AML-193 (cell line): ENCODE measurements around the gene FNTB.
"Not testable (repeated sequence)": the region's sequence is repeated elsewhere in the genome, so short reads cannot be mapped to it uniquely, and the experiment has no call there.

Source experiments
- DNase-seq, 2 experiments: peaks; one replicate each; lab custom pipeline; 2025; lab: John Stamatoyannopoulos, UW

Gene FNTB

DNA sequence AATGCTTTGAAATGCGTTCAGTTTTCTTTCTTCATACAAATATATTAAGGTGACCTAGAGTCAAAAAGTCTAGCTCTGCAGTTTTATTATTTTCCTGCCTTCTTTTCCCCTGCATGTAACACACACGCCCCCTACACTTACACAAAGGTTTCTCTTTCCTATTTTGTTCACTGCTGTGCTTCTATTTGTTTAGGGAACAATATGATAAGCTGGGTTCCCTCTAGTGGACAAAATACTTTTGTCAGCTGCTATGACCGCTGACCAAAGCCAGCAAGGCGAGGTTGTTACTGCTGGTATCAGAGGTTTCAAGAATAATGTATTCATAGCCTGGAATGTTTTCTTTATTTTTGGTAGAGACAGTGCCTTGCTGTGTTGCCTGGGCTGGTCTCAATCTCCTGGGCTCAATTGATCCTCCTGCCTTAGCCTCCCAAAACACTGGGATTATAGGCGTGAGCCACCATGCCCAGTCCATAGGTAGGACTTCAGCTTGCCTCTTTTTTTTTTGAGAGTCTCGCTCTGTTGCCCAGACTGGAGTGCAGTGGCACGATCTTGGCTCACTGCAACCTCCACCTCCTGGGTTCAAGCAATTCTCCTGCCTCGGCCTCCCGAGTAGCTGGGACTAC, 33.4 kb downstream of the FNTB start:
- peak; percentile 62 to 70 for DNase-seq

DNA sequence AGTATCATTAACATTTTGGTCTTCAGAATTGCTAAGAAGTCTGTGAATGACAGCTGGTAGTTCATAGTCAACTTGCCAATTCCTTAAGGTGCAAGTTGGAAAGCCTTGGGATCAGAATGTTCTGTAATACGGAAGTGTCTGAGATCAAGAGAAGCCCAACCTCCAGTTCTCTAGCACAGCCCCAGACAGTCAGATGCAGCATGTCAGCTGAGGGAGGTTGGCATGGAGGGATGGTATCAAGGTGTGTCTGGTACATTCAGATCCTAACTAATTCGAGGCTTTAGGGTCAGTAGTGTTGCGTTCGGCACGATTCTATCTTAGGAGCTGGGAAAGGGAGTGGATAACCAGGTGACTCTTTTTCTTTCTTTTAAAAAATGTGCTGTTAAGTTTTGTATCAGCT, 38.3 kb downstream of the FNTB start:
- no peak for DNase-seq

- no peak for DNase-seq
These were observed 39.1 kb downstream of the FNTB start for GRCh38 chr14:65025818-65026217.

DNA sequence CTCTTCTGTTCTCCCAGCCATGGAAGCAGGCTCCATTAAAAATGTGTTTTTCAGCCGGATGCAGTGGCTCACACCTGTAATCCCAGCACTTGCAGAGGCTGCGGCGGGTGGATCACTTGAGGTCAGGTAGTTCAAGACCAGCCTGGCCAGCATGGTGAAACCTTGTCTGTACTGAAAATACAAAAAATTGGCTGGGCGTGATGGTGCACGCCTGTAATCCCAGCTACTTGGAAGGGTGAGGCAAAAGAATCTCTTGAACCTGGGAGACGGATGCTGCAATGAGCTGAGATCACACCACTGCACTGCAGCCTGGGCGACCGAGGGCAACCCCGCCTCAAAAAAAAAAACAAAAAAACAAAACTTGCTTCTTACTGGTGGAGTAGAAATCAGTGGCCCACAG, 39.8 kb downstream of the FNTB start:
- DNase-seq: no peak

DNA sequence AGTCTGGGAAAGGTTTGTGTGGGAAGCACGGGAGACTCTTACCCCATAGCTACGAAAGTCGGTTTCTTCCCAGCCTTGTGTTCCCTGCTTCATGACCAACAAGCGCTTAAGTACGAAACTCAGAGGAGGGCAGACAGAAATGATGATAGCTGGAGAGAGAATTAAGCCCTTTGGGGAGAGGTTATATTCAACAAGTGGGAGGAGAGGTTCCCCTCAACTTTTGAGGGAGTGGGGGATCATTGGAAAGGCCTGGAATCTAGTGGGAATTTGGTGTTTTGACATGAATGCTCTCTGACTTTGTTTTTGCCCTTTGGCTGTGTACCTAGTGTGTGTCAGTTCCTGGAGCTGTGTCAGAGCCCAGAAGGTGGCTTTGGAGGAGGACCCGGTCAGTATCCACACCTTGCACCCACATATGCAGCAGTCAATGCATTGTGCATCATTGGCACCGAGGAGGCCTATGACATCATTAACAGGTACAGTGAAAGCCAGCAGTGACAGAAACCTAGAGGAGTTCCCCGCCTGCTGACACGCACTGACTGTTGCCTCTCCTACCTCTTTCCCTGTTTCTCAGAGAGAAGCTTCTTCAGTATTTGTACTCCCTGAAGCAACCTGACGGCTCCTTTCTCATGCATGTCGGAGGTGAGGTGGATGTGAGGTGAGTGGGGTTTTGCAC, 40.6 kb downstream of the FNTB start:
- DNase-seq: no peak

DNA sequence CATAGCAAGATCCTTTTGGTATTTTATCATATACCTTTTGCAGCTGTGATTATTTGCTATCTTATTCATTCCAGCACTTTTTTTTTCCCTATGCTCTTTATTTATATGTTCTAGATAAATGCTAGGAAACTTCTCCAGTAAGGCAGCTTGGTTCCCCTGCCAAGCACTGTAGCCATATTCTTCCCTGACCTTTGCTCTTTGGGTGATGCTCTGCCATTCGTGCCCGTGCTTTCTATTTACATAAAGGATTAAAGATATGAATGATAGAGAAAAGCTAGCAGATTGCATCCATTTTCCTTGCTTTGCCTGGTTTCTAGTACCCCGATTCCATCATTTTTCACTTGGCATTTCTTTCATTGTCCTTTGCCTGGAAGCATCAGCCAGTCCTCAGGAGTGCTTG, 42.2 kb downstream of the FNTB start:
- DNase-seq: no peak

GRCh38 chr14:65031321-65031720, 44.6 kb downstream of the FNTB start:
- DNase-seq: not testable (repeated sequence)

- no peak for DNase-seq
These were observed 45.6 kb downstream of the FNTB start for GRCh38 chr14:65032319-65032718.

DNA sequence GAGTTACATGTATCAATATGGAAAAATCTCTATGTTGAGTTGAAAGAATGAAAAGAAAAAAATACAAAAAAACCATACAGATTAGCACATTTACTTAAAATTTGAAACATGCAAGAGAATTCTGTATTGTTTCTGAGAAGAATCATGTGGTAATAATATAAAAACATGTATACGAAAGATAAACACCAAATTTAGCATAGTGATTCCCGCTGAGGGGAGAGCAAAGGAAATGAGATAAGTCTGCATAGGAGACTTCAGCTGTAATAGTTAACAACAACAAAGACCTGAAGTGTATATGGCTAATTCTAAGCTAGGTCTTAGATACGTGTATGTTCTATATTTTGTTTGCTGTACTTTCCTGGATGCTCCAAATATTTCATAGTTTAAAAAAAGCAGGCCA, 46.5 kb downstream of the FNTB start:
- no peak for DNase-seq

DNA sequence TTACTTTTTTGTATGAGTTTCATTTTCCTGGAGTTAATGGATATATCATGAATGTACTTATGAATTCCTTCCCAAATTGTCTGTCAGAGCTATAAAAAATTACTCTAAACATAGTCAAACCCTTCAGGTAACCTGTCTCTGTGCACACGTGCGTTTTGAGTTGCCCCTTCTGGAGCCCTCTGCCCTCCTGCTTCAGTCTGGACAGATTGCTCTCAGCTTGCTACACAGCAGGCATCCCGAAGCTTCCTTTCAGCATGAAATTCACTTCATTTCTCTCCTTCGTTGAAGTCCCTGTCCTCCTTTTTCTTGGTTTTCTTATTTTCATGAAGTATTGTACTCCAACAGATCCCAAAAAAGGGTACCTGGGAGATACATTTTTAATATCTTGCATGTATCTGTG, 47.3 kb downstream of the FNTB start:
- DNase-seq: no peak

DNA sequence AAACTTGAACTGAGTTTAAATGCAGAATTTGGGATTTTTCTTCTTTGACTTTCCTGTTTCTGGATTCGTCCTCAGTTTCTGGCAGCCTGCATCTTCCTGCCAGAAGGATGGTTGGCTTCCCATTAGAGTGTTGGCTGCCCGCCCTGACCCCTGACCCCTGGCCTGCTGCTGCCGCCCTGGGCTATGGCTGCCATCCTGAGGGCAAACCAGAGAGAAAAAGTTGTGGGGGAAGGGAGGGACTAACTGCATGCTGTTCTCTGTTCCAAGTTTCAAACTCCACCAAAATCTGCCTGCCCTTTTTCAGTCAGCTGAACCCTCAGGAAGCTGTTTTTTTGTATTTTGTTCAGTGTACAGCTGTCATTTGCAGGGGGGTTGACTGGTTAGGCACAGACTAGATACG, 48.4 kb downstream of the FNTB start:
- no peak for DNase-seq

DNA sequence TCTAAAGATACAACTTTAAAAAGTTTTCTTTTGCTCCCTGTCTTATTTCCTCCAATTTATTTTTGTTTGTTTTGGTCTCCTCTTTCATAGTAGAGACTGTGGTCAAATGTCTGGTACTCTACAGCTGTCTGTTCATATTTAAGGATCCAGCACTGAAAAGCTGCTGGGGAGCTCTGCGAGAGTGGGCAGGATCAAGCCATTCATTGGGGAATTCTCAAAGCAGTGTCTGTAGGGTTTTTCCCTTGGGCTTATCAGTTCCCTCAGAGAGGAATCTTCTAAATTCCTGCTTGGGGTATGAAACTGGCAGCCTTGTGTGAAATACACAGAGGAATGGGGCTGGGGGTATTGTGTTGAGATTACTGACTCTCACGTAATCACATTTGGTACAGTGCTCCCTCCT, 52.3 kb downstream of the FNTB start:
- no peak for DNase-seq

- DNase-seq: no peak
These were observed 54.2 kb downstream of the FNTB start for GRCh38 chr14:65040666-65041433.

DNA sequence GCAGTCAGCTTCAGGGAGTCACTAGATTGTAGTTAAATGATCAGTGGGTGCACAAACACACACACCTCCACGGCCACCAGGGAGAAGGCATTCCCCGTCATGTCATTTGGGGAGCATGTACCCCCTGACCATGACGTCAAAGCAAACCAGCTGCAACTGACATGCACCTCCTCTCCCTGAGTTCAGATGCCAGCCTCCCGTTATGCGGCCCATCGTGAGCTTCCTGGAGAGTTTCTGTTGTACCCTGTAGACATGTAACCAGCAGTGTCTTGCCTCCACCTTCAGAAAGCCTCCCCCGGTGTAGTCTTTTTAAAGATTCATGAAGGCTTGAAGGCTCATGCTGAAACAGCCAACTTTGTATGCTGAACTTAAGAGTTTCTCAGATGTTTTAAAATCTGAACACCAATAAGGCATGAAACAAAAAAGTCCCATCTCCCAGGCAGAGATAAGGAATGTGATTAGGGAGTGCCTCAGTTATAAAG, 54.8 kb downstream of the FNTB start:
- DNase-seq: no peak

DNA sequence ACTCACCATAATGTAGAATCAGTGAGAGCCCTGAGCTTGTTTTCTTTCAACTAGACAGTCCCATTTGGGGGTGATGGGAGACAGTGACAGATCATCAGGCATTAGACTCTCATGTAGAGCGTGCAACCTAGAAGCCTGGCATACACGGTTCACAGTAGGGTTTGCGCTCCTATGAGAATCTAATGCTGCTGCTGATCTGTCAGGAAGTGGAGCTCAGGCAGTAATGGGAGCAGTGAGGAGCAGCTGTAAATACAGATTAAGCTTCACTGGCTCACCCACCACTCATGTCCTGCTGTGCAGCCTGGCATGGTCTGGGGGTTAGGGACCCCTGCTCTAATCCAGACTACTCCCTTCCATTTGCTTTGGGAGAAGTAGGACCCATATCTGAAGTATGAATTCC, 55.6 kb downstream of the FNTB start:
- DNase-seq: no peak

GRCh38 chr14:65042731-65043372, 56.2 kb downstream of the FNTB start:
- peak; percentile 74 to 78 for DNase-seq

GRCh38 chr14:65043893-65044595, 57.3 kb downstream of the FNTB start:
- no peak for DNase-seq

DNA sequence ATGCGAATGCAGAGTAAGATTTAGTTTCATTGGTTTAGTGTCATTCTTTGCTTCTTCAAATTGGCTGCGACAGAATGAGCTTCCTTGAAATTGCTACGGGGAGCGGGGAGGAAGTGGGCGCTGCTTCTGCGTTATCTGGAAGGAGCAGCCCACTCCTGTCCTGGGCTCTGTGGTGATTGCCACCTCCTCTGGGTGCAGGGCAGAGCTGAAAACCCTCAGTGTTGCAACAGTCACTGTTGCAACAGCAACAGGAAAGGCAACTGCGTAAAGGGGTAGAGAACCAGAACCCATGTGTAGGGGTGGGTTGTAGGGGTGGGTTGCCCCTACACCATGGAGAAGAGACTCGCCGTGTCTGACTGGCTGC, 57.9 kb downstream of the FNTB start:
- peak; percentile 84 to 92 for DNase-seq

DNA sequence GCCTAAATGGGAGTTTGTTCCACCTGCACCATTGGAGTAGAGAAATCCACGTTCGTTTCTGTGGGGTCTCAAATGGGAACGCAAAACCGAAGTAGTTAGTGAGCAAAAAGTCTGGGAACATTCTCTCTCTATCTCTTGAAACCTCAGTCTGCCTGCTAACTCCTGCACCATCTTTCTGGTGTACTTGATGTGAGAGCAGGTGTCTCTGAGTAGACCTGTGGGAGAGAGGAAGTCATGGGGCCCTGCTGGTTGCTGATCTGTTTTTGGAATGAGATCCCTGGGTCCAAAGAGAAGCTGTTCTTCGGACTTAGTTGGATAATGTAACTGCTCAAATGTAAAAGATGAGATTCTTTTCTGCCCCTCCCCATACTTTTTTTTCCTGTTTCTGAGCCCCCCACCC, 58.3 kb downstream of the FNTB start:
- peak in 1 of 2 experiments; percentile 23 for DNase-seq

GRCh38 chr14:65045709-65046108, 59.0 kb downstream of the FNTB start:
- no peak for DNase-seq

DNA sequence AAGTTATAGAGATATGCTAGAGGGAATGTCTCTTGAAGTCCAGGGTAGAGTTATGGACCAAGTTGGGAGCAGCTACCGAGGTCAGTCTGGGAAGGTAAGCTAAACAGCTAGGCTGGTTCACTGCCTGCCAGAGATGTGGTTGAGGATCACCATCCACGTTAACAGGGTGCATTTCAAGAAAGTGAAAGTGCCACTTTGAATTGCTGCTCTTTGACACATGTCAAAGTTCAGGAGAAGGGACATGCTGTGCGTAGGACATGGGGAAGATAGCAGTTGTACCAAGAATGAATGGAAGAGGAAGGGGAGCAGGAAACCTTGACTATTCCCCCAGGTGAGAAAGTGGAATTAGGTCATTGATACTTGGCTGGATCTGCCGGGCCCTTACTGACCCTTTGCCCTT, 66.1 kb downstream of the FNTB start:
- no peak for DNase-seq

GRCh38 chr14:65053466-65053865, 66.8 kb downstream of the FNTB start:
- DNase-seq: no peak
